B cell (primary cell): Measurements from ENCODE around the gene ELL. TPM values are rescaled to one million over a fixed set of nuclear protein-coding genes. Genes with fewer than 3 reads are reported as not detected.

Experiments
- ATAC-seq: fragments of 200-7000 bp; cut with Tn5 transposase; one replicate; pipeline ENCODE4 v1.10.0; 2021; ENCODE audit warnings: low read depth, mild to moderate bottlenecking, moderate number of reproducible peaks, moderate library complexity
- CTCF ChIA-PET: fragments of 350-600 bp; sonication (Branson Sonifier 250); formaldehyde crosslinking; loops from one replicate; lab custom pipeline; 2021; ENCODE audit warnings: antibody characterized with exemption, inconsistent platforms; lab: Charles Lee
- POLR2A ChIA-PET: fragments of 350-600 bp; sonication (Branson Sonifier 250); formaldehyde crosslinking; loops from one replicate; lab custom pipeline; 2021; ENCODE audit warnings: antibody characterized with exemption; lab: Charles Lee
- DNase-seq: peaks from one replicate; pipeline ENCODE4 v3.0.0; 2013
- H2AFZ ChIP-seq: 2 replicates; pipeline ENCODE4 v1.6.1; 2012; ENCODE audit warnings: mild to moderate bottlenecking, low read depth, low read length; ENCODE audit not compliant: insufficient read depth, poor library complexity, severe bottlenecking
- H3K27ac ChIP-seq, 2 donors: 1 replicate in 1 of 2; 2 replicates in 1 of 2; pipeline ENCODE4 v1.5.1; 2012 to 2013; ENCODE audit warnings: low read length in 2 of 2, mild to moderate bottlenecking in 2 of 2, moderate library complexity in 1 of 2
- H3K27me3 ChIP-seq, 4 experiments: fragments of 200-600 bp in 1 of 4; sonication (generic) in 1 of 4; replicated peaks in 1 of 4; 1 replicate in 2 of 4; 2 replicates in 2 of 4; pipeline versions ENCODE4 v1.6.1 to v1.7.0; 2013 to 2016; ENCODE audit warnings: low read length in 3 of 4, mild to moderate bottlenecking in 2 of 4, mixed read lengths in 1 of 4, moderate library complexity in 1 of 4; ENCODE audit not compliant: insufficient read depth in 4 of 4, control insufficient read depth in 3 of 4; ENCODE audit errors: control extremely low read depth in 1 of 4
- H3K36me3 ChIP-seq, 2 experiments: replicated peaks in 1 of 2; 1 replicate in 1 of 2; 2 replicates in 1 of 2; pipeline versions ENCODE4 v1.6.1 to v1.7.1; 2013; ENCODE audit warnings: low read length in 1 of 2; ENCODE audit not compliant: insufficient read depth in 2 of 2, control insufficient read depth in 1 of 2; ENCODE audit errors: control extremely low read depth in 1 of 2, extremely low read depth in 1 of 2
- H3K4me1 ChIP-seq, 2 donors: fragments of 200-600 bp in 1 of 2; sonication (generic) in 1 of 2; 1 replicate in 1 of 2; 2 replicates in 1 of 2; pipeline versions ENCODE4 v1.5.1 to v1.6.1; 2013 to 2017; ENCODE audit warnings: low read length in 2 of 2; ENCODE audit not compliant: control insufficient read depth in 2 of 2, insufficient read depth in 2 of 2
- H3K4me2 ChIP-seq: replicated peaks from 2 replicates; pipeline ENCODE3; 2012; ENCODE audit warnings: mild to moderate bottlenecking, low read depth, low read length; ENCODE audit not compliant: poor library complexity, severe bottlenecking
- H3K4me3 ChIP-seq, 5 experiments: fragments of 200-600 bp in 1 of 5; sonication (generic) in 1 of 5; 1 replicate in 3 of 5; 2 replicates in 2 of 5; pipeline versions ENCODE4 v1.5.1 to v1.7.0; 2011 to 2016; ENCODE audit warnings: low read length in 4 of 5, mild to moderate bottlenecking in 4 of 5, low read depth in 2 of 5, control low read depth in 1 of 5, moderate library complexity in 1 of 5; ENCODE audit not compliant: insufficient read depth in 1 of 5; ENCODE audit errors: control extremely low read depth in 1 of 5, extremely low read depth in 1 of 5
- H3K79me2 ChIP-seq: fragments of 200-600 bp; sonication (generic); one replicate; pipeline ENCODE4 v1.6.0; 2016; ENCODE audit warnings: low read length; ENCODE audit not compliant: control insufficient read depth, insufficient read depth
- H3K9ac ChIP-seq: fragments of 200-600 bp; sonication (generic); 2 replicates; pipeline ENCODE4 v1.6.1; 2017; ENCODE audit warnings: mild to moderate bottlenecking, low read length, moderate library complexity
- H3K9me3 ChIP-seq, 3 donors: one replicate each; pipeline versions ENCODE4 v1.6.1 to v1.7.1; 2013; ENCODE audit warnings: low read length in 2 of 3; ENCODE audit not compliant: control insufficient read depth in 2 of 3, insufficient read depth in 1 of 3; ENCODE audit errors: control extremely low read depth in 1 of 3
- H4K20me1 ChIP-seq: 2 replicates; pipeline ENCODE4 v1.6.0; 2012; ENCODE audit warnings: mild to moderate bottlenecking, low read length; ENCODE audit not compliant: insufficient read depth, control insufficient read depth, poor library complexity, severe bottlenecking
- H3K27ac Mint-ChIP-seq: one replicate; pipeline ENCODE4 v1.8.0; 2021; ENCODE audit warnings: mixed read lengths
- H3K27me3 Mint-ChIP-seq: one replicate; pipeline ENCODE4 v1.8.0; 2021; ENCODE audit warnings: mixed read lengths
- H3K4me1 Mint-ChIP-seq: one replicate; pipeline ENCODE4 v1.8.0; 2021; ENCODE audit warnings: mixed read lengths
- H3K4me3 Mint-ChIP-seq: one replicate; pipeline ENCODE4 v1.8.0; 2021; ENCODE audit warnings: mixed read lengths
- H3K9me3 Mint-ChIP-seq: one replicate; pipeline ENCODE4 v1.8.0; 2022; ENCODE audit warnings: mixed read lengths; ENCODE audit not compliant: insufficient read depth
- EZH2 ChIP-seq: IDR thresholded peaks from 2 replicates; pipeline ENCODE4 v1.6.1; 2012; ENCODE audit warnings: borderline replicate concordance, low read depth, mild to moderate bottlenecking, moderate library complexity, low read length; ENCODE audit not compliant: insufficient read depth, poor library complexity, severe bottlenecking
- WGBS: methylation state at CpG from one replicate; pipeline ENCODE4 v1.1.5; 2013; ENCODE audit warnings: missing lambda C conversion rate; ENCODE audit not compliant: insufficient coverage; 5-methylcytosine and 5-hydroxymethylcytosine counted together
- intact Hi-C: fragments of 100-400 bp; cut with micrococcal nuclease; formaldehyde crosslinking; loops from one replicate; pipeline ENCODE4 v1.10.0; 2022
- polyA plus RNA-seq: library from polyadenylated mRNA; depleted of rRNA; stranded (reverse); fragments of >200 nt; gene quantifications from 2 replicates; pipeline ENCODE4 v1.2.3, GENCODE V29; 2012
- total RNA-seq, 2 donors: library from RNA; stranded (reverse); fragments of 120-200 nt in 1 of 2; gene quantifications; 1 replicate in 1 of 2; 2 replicates in 1 of 2; pipeline versions ENCODE4 v1.2.3 to v1.2.4, GENCODE V29; 2013 to 2022
- TF ChIP-seq, protein P1 (sequence below): fragments of 200-600 bp; IDR thresholded peaks from one replicate; pipeline ENCODE4 v1.8.0; 2022; ENCODE audit warnings: antibody characterized with exemption, mild to moderate bottlenecking

ELL gene
- total and polyA plus RNA-seq, 2 donors (not counting 1 experiment from before 2014, with no cell fraction given) = 21.2 to 31.4 TPM

- H3K79me2 ChIP-seq = peaks cover 100% of the 10 kb centered on the region
- peaks cover 18 to 59% of the 10 kb centered on the region in 2 donors for H3K4me1 ChIP-seq
- ATAC-seq = no peak
- POLR2A ChIA-PET = no interaction called here
- H3K9ac ChIP-seq = no peak overlapping the region
- H3K4me3 Mint-ChIP-seq = no peak overlapping the region
- no peak for DNase-seq
- H3K27ac Mint-ChIP-seq = no peak overlapping the region
- 49% methylated on average over 4 of the region's 9 CpGs for WGBS
- no peaks in the 10 kb centered on the region for H3K27me3 Mint-ChIP-seq
- CTCF ChIA-PET = interaction anchor here (1.5 kb wide), 1 partner anchor 13 kb away, joined by 5 read pairs; no protein-coding TSS in a partner anchor
- no peak overlapping the region for H3K4me3 ChIP-seq
- TF ChIP-seq, protein P1, sequence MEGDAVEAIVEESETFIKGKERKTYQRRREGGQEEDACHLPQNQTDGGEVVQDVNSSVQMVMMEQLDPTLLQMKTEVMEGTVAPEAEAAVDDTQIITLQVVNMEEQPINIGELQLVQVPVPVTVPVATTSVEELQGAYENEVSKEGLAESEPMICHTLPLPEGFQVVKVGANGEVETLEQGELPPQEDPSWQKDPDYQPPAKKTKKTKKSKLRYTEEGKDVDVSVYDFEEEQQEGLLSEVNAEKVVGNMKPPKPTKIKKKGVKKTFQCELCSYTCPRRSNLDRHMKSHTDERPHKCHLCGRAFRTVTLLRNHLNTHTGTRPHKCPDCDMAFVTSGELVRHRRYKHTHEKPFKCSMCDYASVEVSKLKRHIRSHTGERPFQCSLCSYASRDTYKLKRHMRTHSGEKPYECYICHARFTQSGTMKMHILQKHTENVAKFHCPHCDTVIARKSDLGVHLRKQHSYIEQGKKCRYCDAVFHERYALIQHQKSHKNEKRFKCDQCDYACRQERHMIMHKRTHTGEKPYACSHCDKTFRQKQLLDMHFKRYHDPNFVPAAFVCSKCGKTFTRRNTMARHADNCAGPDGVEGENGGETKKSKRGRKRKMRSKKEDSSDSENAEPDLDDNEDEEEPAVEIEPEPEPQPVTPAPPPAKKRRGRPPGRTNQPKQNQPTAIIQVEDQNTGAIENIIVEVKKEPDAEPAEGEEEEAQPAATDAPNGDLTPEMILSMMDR = no peak
- no peaks in the 10 kb centered on the region for H3K27me3 ChIP-seq
- H2AFZ ChIP-seq = no peak overlapping the region
- intact Hi-C loops = no loop called here
- no peak overlapping the region for H3K27ac ChIP-seq
- peaks cover 98% of the 10 kb centered on the region for H4K20me1 ChIP-seq
- no peaks in the 10 kb centered on the region for H3K9me3 Mint-ChIP-seq
- H3K9me3 ChIP-seq = no peaks in the 10 kb centered on the region
- no peak overlapping the region for H3K4me2 ChIP-seq
- H3K4me1 Mint-ChIP-seq = peaks cover 71% of the 10 kb centered on the region
- peaks cover 0 to 5% of the 10 kb centered on the region in 2 experiments for H3K36me3 ChIP-seq
Observed at GRCh38 chr19:18507021-18507726, 14.7 kb downstream of the ELL start.

DNA sequence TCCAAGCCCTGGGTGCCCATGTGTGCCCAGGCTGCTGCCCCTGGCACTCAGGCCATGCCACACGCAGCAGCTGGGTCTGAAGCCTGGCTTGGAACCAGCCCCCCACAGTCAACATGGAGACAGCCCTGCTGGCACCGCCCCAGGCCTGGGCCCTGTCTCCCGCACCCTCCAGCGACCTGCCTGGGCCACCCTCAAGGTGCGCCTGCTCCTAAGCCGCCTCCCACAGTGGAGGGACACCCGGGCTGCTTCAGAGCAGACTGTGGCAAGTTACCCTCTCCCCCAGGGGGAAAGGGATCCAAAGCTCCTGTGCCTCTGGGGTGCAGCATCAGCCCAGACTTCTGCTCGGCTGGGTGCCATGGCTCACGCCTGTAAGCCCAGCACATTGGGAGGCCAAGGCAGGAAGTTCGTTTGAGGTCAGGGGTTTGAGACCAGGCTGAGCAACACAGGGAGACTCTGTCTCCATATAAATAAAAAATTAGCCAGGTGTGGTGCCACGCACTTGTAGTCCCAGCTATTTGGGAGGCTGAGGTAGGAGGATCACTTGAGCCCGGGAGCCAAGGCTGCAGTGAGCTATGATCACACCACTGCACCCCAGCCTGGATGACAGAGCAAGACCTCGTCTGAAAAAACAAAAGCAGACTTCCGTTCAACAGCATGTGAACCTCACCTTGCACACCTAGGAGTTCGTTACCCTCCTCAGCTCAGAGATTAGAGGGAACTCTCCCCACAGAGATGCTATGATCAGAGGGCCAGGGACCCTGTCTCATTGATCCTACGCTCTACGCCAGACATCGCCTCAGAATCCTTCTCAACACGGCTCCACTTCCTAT, 15.6 kb downstream of the ELL start:
- Histone ChIP-seq H3K4me1 (peaks cover 23 to 68% of the 10 kb centered on the region in 2 donors), H2AFZ (no peak overlapping the region), H4K20me1 (peaks cover 98% of the 10 kb centered on the region), H3K36me3 (peaks cover 0 to 5% of the 10 kb centered on the region in 2 experiments), H3K9me3 (no peaks in the 10 kb centered on the region), H3K27ac (no peak overlapping the region), H3K27me3 (no peaks in the 10 kb centered on the region), H3K4me3 (no peak overlapping the region), H3K4me2 (no peak overlapping the region), H3K79me2 (peaks cover 100% of the 10 kb centered on the region), H3K9ac (no peak overlapping the region)
- WGBS = 90% methylated on average over 18 of the region's 19 CpGs
- no peaks in the 10 kb centered on the region for H3K9me3 Mint-ChIP-seq
- no peak overlapping the region for H3K4me3 Mint-ChIP-seq
- ATAC-seq = no peak
- DNase-seq = no peak
- H3K4me1 Mint-ChIP-seq = peaks cover 78% of the 10 kb centered on the region
- CTCF ChIA-PET = interaction anchor here (1.5 kb wide), 1 partner anchor 14 kb away, joined by 5 read pairs; no protein-coding TSS in a partner anchor
- no peak for TF ChIP-seq EZH2
- TF ChIP-seq, protein P1 = no peak
- intact Hi-C loops = no loop called here
- no peaks in the 10 kb centered on the region for H3K27me3 Mint-ChIP-seq
- H3K27ac Mint-ChIP-seq = peak overlapping the region; percentile 32
- POLR2A ChIA-PET = no interaction called here
